HepG2 (cell line): Measurements from ENCODE around the gene ATG4B. TPM values are rescaled to one million over a fixed set of nuclear protein-coding genes. Genes with fewer than 3 reads are reported as not detected.

Experiments
- CC2D1A ChIP-seq: sonication (generic); formaldehyde crosslinking; IDR thresholded peaks from 2 replicates; pipeline ENCODE4 v1.8.1; 2023; ENCODE audit warnings: mild to moderate bottlenecking, missing genetic modification reagents
- CREM ChIP-seq, 2 experiments: sonication (generic) in 1 of 2; formaldehyde crosslinking in 1 of 2; IDR thresholded peaks; 2 replicates each; pipeline versions ENCODE4 v1.4.0 to v1.6.1; 2016 to 2020; ENCODE audit warnings: antibody characterized with exemption in 1 of 2, mild to moderate bottlenecking in 1 of 2, missing genetic modification reagents in 1 of 2
- HNRNPLL ChIP-seq: fragments of 200-400 bp; formaldehyde crosslinking; IDR thresholded peaks from 2 replicates; pipeline ENCODE4 v1.6.1; 2017; ENCODE audit warnings: mild to moderate bottlenecking, low read depth, low read length; ENCODE audit not compliant: poor library complexity, severe bottlenecking
- HOXA3 ChIP-seq: sonication (generic); formaldehyde crosslinking; IDR thresholded peaks from 2 replicates; pipeline ENCODE4 v1.5.0; 2020; ENCODE audit warnings: missing genetic modification reagents
- JUND ChIP-seq: sonication (generic); formaldehyde crosslinking; IDR thresholded peaks from 2 replicates; pipeline ENCODE4 v1.8.0; 2022; ENCODE audit warnings: mild to moderate bottlenecking, missing genetic modification reagents
- POLR2G ChIP-seq: fragments of 200-400 bp; formaldehyde crosslinking; IDR thresholded peaks from 2 replicates; pipeline ENCODE4 v1.6.1; 2018; ENCODE audit warnings: mild to moderate bottlenecking, low read depth, low read length, moderate library complexity
- PPARG ChIP-seq: conservative IDR thresholded peaks from 2 replicates; pipeline ENCODE4 v1.6.1; 2016; ENCODE audit warnings: missing biosample characterization, missing genetic modification reagents
- RBM39 ChIP-seq: fragments of 200-400 bp; formaldehyde crosslinking; IDR thresholded peaks from one replicate; pipeline ENCODE4 v1.6.1; 2018; ENCODE audit warnings: antibody characterized with exemption, mild to moderate bottlenecking, low read depth, low read length; ENCODE audit not compliant: poor library complexity, severe bottlenecking
- SOX6 ChIP-seq, 2 experiments: fragments of 450-650 bp in 1 of 2; sonication (generic) in 1 of 2; formaldehyde crosslinking in 1 of 2; IDR thresholded peaks; 2 replicates each; pipeline versions ENCODE4 v1.4.0 to v1.6.1; 2017 to 2020; ENCODE audit warnings: antibody characterized with exemption in 1 of 2, mild to moderate bottlenecking in 1 of 2, missing genetic modification reagents in 1 of 2
- TBL1XR1 ChIP-seq: fragments of 150-350 bp; IDR thresholded peaks from 2 replicates; pipeline ENCODE4 v1.6.1; 2014; ENCODE audit warnings: borderline replicate concordance, low read length; ENCODE audit not compliant: partially characterized antibody
- ZFP37 ChIP-seq: sonication (generic); formaldehyde crosslinking; IDR thresholded peaks from 2 replicates; pipeline ENCODE4 v1.4.0; 2020; ENCODE audit warnings: missing genetic modification reagents, borderline replicate concordance
- ZMYM4 ChIP-seq: sonication (generic); formaldehyde crosslinking; IDR thresholded peaks from 2 replicates; pipeline ENCODE4 v1.8.1; 2023; ENCODE audit warnings: mild to moderate bottlenecking, missing genetic modification reagents
- ZNF768 ChIP-seq: sonication (generic); formaldehyde crosslinking; IDR thresholded peaks from 2 replicates; pipeline ENCODE4 v1.4.0; 2020; ENCODE audit warnings: missing genetic modification reagents
- ZNF790 ChIP-seq: sonication (generic); formaldehyde crosslinking; IDR thresholded peaks from 2 replicates; pipeline ENCODE4 v1.8.0; 2022; ENCODE audit warnings: missing genetic modification reagents, mild to moderate bottlenecking, borderline replicate concordance
- ZSCAN21 ChIP-seq: sonication (generic); formaldehyde crosslinking; IDR thresholded peaks from 2 replicates; pipeline ENCODE4 v1.8.0; 2022; ENCODE audit warnings: mild to moderate bottlenecking, missing genetic modification reagents, moderate library complexity, borderline replicate concordance
- polyA plus RNA-seq, 8 experiments: library from polyadenylated mRNA; depleted of rRNA in 3 of 8; stranded (reverse) in 7 of 8; unstranded in 1 of 8; fragments of >200 nt; fragmentation: Illumina TruSeq in 4 of 8; extraction: Trizol in 4 of 8; gene quantifications; 2 replicates each; pipeline versions ENCODE4 v1.2.1 to v1.2.3, GENCODE V29; 2011 to 2016; ENCODE audit warnings: low read depth in 4 of 8, missing spikeins in 1 of 8, mixed read lengths in 1 of 8; ENCODE audit not compliant: insufficient read depth in 1 of 8
- total RNA-seq, 5 experiments: library from RNA; depleted of rRNA; stranded (reverse); fragments of >200 nt; fragmentation: Illumina TruSeq; extraction: Trizol; gene quantifications; 2 replicates each; pipeline ENCODE4 v1.2.3, GENCODE V29; 2016; ENCODE audit warnings: low read depth in 1 of 5
- TF ChIP-seq, protein P1 (sequence below): sonication (generic); formaldehyde crosslinking; IDR thresholded peaks from 2 replicates; pipeline ENCODE4 v1.9.0; 2021; ENCODE audit warnings: missing genetic modification reagents, borderline replicate concordance
- TF ChIP-seq, protein P2 (sequence below): IDR thresholded peaks from 2 replicates; pipeline ENCODE4 v1.6.1; 2016; ENCODE audit warnings: missing compliant biosample characterization, missing genetic modification reagents, borderline replicate concordance
- TF ChIP-seq, protein P3 (sequence below): IDR thresholded peaks from 2 replicates; pipeline ENCODE4 v1.6.1; 2016; ENCODE audit warnings: mild to moderate bottlenecking, missing biosample characterization, missing genetic modification reagents
- TF ChIP-seq, protein P4 (sequence below): sonication (generic); formaldehyde crosslinking; conservative IDR thresholded peaks from 2 replicates; pipeline ENCODE4 v1.8.0; 2022; ENCODE audit warnings: low read depth, missing genetic modification reagents
- TF ChIP-seq, protein P5 (sequence below): sonication (generic); formaldehyde crosslinking; IDR thresholded peaks from 2 replicates; pipeline ENCODE4 v1.4.0; 2020; ENCODE audit warnings: missing genetic modification reagents, borderline replicate concordance

Gene ATG4B
- total and polyA plus RNA-seq, 2 of the 13 experiments (the other 11 are each of a cell fraction or from before 2014, with no cell fraction given) = 95.5 to 239 TPM

DNA sequence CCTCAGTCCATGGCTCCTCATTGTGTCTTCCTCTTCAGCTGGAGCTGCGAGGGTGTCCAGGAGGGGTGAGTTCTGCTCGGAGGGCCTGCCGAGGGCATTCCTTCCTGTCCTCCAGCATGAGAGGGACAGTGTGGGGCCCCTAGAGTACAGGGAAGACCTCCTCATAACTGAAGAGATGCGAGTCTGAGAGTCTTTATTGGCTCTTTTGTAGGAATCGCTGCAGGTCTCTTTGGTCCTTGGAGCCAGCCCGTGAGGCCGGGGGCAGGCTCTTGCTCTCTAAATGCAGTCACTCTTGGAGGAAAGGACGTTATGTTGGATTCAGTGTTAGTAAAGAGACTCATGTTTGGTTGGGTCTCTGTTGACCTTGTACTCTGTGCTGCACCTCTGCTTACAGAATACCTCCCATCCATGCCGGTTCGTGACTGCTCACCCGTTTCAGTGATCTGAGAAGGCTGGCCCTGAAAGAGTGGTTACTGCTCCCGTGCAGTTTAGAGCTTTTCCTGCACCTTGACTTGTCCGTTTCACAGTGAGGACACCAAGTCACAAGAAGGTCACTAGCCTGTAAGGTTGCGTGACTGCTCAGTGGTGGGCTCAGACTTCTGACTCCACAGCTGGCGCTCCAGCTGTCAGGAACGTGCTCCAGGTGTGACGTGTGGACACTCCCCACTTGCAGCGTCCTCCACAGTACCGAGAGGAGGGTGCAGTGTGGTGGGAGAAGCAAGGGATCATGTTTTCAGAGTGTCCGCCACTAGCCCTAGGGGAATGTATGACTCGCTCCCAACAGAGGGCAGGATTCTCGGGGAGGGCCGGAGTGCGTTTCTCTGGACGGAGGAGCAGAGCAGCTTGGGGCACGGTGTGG, 7.8 kb downstream of the ATG4B start (continued):
- TF ChIP-seq TBL1XR1 (no peak), CREM (IDR thresholded peaks at IDR 0.05) (peak; percentile 76), CREM (CRISPR knock-in tag; IDR thresholded peaks at IDR 0.05) (no peak), JUND (CRISPR knock-in tag) (peak; percentile 28; the same call in 1 of the 2 replicates), SOX6 (IDR thresholded peaks at IDR 0.05) (no peak), SOX6 (CRISPR knock-in tag; IDR thresholded peaks at IDR 0.05) (peak; percentile 61), ZMYM4 (CRISPR knock-in tag) (peak; percentile 69; the same call in 1 of the 2 replicates), PPARG (CRISPR knock-in tag) (peak; percentile 58; the same call in 1 of the 2 replicates), ZNF790 (CRISPR knock-in tag) (peak; percentile 95; the same call in 1 of the 2 replicates), HOXA3 (CRISPR knock-in tag) (peak; percentile 83), ZNF768 (CRISPR knock-in tag) (no peak), ZSCAN21 (peak; percentile 86), CC2D1A (no peak), ZFP37 (CRISPR knock-in tag) (peak; percentile 87; the same call in 1 of the 2 replicates), HNRNPLL (no peak), RBM39 (no peak), POLR2G (peak; percentile 61)
- TF ChIP-seq, protein P1, sequence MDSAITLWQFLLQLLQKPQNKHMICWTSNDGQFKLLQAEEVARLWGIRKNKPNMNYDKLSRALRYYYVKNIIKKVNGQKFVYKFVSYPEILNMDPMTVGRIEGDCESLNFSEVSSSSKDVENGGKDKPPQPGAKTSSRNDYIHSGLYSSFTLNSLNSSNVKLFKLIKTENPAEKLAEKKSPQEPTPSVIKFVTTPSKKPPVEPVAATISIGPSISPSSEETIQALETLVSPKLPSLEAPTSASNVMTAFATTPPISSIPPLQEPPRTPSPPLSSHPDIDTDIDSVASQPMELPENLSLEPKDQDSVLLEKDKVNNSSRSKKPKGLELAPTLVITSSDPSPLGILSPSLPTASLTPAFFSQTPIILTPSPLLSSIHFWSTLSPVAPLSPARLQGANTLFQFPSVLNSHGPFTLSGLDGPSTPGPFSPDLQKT = no peak
- TF ChIP-seq, protein P2, sequence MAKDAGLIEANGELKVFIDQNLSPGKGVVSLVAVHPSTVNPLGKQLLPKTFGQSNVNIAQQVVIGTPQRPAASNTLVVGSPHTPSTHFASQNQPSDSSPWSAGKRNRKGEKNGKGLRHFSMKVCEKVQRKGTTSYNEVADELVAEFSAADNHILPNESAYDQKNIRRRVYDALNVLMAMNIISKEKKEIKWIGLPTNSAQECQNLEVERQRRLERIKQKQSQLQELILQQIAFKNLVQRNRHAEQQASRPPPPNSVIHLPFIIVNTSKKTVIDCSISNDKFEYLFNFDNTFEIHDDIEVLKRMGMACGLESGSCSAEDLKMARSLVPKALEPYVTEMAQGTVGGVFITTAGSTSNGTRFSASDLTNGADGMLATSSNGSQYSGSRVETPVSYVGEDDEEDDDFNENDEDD (CRISPR knock-in tag) = peak; percentile 35; the same call in 1 of the 2 replicates
- TF ChIP-seq, protein P3, sequence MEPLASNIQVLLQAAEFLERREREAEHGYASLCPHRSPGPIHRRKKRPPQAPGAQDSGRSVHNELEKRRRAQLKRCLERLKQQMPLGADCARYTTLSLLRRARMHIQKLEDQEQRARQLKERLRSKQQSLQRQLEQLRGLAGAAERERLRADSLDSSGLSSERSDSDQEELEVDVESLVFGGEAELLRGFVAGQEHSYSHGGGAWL (CRISPR knock-in tag) = peak; percentile 39; the same call in 1 of the 2 replicates
- TF ChIP-seq, protein P4, sequence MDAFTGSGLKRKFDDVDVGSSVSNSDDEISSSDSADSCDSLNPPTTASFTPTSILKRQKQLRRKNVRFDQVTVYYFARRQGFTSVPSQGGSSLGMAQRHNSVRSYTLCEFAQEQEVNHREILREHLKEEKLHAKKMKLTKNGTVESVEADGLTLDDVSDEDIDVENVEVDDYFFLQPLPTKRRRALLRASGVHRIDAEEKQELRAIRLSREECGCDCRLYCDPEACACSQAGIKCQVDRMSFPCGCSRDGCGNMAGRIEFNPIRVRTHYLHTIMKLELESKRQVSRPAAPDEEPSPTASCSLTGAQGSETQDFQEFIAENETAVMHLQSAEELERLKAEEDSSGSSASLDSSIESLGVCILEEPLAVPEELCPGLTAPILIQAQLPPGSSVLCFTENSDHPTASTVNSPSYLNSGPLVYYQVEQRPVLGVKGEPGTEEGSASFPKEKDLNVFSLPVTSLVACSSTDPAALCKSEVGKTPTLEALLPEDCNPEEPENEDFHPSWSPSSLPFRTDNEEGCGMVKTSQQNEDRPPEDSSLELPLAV (CRISPR knock-in tag) = no peak
- TF ChIP-seq, protein P5, sequence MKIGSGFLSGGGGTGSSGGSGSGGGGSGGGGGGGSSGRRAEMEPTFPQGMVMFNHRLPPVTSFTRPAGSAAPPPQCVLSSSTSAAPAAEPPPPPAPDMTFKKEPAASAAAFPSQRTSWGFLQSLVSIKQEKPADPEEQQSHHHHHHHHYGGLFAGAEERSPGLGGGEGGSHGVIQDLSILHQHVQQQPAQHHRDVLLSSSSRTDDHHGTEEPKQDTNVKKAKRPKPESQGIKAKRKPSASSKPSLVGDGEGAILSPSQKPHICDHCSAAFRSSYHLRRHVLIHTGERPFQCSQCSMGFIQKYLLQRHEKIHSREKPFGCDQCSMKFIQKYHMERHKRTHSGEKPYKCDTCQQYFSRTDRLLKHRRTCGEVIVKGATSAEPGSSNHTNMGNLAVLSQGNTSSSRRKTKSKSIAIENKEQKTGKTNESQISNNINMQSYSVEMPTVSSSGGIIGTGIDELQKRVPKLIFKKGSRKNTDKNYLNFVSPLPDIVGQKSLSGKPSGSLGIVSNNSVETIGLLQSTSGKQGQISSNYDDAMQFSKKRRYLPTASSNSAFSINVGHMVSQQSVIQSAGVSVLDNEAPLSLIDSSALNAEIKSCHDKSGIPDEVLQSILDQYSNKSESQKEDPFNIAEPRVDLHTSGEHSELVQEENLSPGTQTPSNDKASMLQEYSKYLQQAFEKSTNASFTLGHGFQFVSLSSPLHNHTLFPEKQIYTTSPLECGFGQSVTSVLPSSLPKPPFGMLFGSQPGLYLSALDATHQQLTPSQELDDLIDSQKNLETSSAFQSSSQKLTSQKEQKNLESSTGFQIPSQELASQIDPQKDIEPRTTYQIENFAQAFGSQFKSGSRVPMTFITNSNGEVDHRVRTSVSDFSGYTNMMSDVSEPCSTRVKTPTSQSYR (CRISPR knock-in tag) = no peak
